ENCODE results near the gene CRTC3. TPM values are rescaled to one million over a fixed set of nuclear protein-coding genes. Genes with fewer than 3 reads are reported as not detected.
"Not testable (repeated sequence)": the region's sequence is repeated elsewhere in the genome, so short reads cannot be mapped to it uniquely, and the experiment has no call there.

CRTC3 gene
- polyA plus RNA-seq, 1 donor, result 28.5 TPM

GRCh38 chr15:90659481-90659880, 129.8 kb downstream of the CRTC3 start:
- no peak for DNase-seq
- 80% methylated on average over 1 of the region's 4 CpGs for WGBS (ENCODE audit: insufficient coverage, low lambda C conversion rate)
- no peaks in the 10 kb centered on the region for H3K9me3 ChIP-seq (ENCODE audit: control insufficient read depth, low read depth, low read length)
- H3K4me1 ChIP-seq (ENCODE audit: control insufficient read depth, insufficient read depth, low read length), result peaks cover 2% of the 10 kb centered on the region
- no peak overlapping the region for H3K4me3 ChIP-seq (ENCODE audit: low read length)
- H3K27ac ChIP-seq (ENCODE audit: low read length), result no peak overlapping the region
- no peaks in the 10 kb centered on the region for H3K36me3 ChIP-seq (ENCODE audit: control insufficient read depth, insufficient read depth, low read length)
- no peaks in the 10 kb centered on the region for H3K27me3 ChIP-seq (ENCODE audit: control insufficient read depth, insufficient read depth, low read length)

DNA sequence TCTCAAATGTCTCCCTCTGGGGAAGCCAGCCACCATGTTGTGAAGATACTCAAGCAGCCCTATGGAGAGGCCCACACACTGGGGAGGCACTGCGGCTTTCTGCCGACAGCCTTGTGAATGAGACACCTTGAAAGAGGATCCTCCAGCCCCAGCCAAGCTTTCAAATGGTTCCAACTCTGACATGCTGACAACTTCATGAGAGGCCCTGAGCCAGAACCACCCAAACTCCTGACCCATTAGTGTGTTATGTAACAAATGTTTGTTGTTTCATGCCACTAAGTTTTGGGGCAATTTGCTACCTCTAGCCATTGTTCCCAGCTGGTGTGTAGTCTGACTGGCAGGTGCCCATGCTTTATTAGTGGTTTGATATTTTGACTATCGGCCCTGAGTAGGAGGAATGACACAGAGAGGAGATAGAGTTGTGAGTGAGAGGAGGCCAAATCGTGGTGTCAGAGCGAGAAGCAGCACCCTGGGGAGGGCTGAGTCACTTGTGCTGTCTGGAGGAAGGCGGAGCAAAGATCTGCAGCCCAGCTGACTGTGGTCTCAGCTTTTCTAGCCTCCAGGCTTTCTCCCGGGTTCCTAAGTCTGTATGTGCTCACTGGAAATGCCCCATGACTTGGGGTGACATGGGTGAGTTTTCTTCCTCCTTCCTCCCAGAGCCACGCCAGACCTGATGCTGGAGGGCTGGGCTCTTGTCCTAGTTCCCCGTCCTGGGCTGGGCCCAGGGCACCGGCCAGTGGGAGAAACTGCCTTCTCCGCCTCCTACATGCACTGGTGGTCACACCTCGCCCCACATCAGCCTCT, 130.7 kb downstream of the CRTC3 start:
- 58% methylated on average over 2 of the region's 12 CpGs for WGBS (ENCODE audit: insufficient coverage, low lambda C conversion rate)
- no peak for DNase-seq
- Histone ChIP-seq H3K4me1 (ENCODE audit: control insufficient read depth, insufficient read depth, low read length) (peaks cover 2% of the 10 kb centered on the region), H3K27ac (ENCODE audit: low read length) (no peak overlapping the region), H3K36me3 (ENCODE audit: control insufficient read depth, insufficient read depth, low read length) (no peaks in the 10 kb centered on the region), H3K4me3 (ENCODE audit: low read length) (no peak overlapping the region), H3K9me3 (ENCODE audit: control insufficient read depth, low read depth, low read length) (no peaks in the 10 kb centered on the region), H3K27me3 (ENCODE audit: control insufficient read depth, insufficient read depth, low read length) (no peaks in the 10 kb centered on the region)

- H3K27me3 ChIP-seq (ENCODE audit: control insufficient read depth, insufficient read depth, low read length); H3K4me3 ChIP-seq (ENCODE audit: low read length); H3K9me3 ChIP-seq (ENCODE audit: control insufficient read depth, low read depth, low read length); DNase-seq; H3K4me1 ChIP-seq (ENCODE audit: control insufficient read depth, insufficient read depth, low read length); H3K27ac ChIP-seq (ENCODE audit: low read length); H3K36me3 ChIP-seq (ENCODE audit: control insufficient read depth, insufficient read depth, low read length): not testable (repeated sequence)
- WGBS (ENCODE audit: insufficient coverage, low lambda C conversion rate), result no CpG with 5 or more reads among the region's 4 CpGs
These were observed 131.2 kb downstream of the CRTC3 start for GRCh38 chr15:90660999-90661330.

DNA sequence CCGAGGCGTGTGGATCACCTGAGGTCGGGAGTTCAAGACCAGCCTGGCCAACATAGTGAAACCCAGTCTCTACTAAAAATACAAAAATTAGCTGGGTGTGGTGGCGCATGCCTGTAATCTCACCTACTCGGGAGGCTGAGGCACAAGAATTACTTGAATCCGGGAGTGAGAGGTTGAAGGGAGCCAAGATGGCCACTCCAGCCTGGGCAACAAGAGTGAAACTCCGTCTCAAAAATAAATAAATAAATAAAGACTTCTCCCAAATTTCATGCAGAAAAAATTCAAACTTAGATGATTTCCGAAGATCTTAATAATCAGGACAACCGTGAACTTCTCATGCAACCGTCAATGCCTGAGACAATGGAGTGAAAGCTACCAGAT, 134.3 kb downstream of the CRTC3 start:
- not testable (repeated sequence) for H3K27ac ChIP-seq (ENCODE audit: low read length); H3K4me3 ChIP-seq (ENCODE audit: low read length); H3K9me3 ChIP-seq (ENCODE audit: control insufficient read depth, low read depth, low read length); H3K27me3 ChIP-seq (ENCODE audit: control insufficient read depth, insufficient read depth, low read length); H3K36me3 ChIP-seq (ENCODE audit: control insufficient read depth, insufficient read depth, low read length); H3K4me1 ChIP-seq (ENCODE audit: control insufficient read depth, insufficient read depth, low read length); DNase-seq
- 100% methylated on average over 2 of the region's 10 CpGs for WGBS (ENCODE audit: insufficient coverage, low lambda C conversion rate)

- no CpG with 5 or more reads among the region's 28 CpGs for WGBS (ENCODE audit: insufficient coverage, low lambda C conversion rate)
- peak overlapping the region; percentile 77 for H3K27ac ChIP-seq (ENCODE audit: low read length)
- no peak for DNase-seq
- peak overlapping the region; percentile 88 for H3K4me3 ChIP-seq (ENCODE audit: low read length)
- no peaks in the 10 kb centered on the region for H3K9me3 ChIP-seq (ENCODE audit: control insufficient read depth, low read depth, low read length)
- H3K4me1 ChIP-seq (ENCODE audit: control insufficient read depth, insufficient read depth, low read length), result peaks cover 8% of the 10 kb centered on the region
- no peaks in the 10 kb centered on the region for H3K27me3 ChIP-seq (ENCODE audit: control insufficient read depth, insufficient read depth, low read length)
- no peaks in the 10 kb centered on the region for H3K36me3 ChIP-seq (ENCODE audit: control insufficient read depth, insufficient read depth, low read length)
These were observed 135.0 kb downstream of the CRTC3 start for GRCh38 chr15:90664650-90665287.

GRCh38 chr15:90665288-90666134, 135.8 kb downstream of the CRTC3 start:
- Histone ChIP-seq H3K9me3 (ENCODE audit: control insufficient read depth, low read depth, low read length) (no peaks in the 10 kb centered on the region), H3K4me3 (ENCODE audit: low read length) (peak overlapping the region; percentile 88), H3K4me1 (ENCODE audit: control insufficient read depth, insufficient read depth, low read length) (peaks cover 5% of the 10 kb centered on the region), H3K36me3 (ENCODE audit: control insufficient read depth, insufficient read depth, low read length) (no peaks in the 10 kb centered on the region), H3K27me3 (ENCODE audit: control insufficient read depth, insufficient read depth, low read length) (no peaks in the 10 kb centered on the region), H3K27ac (ENCODE audit: low read length) (peak overlapping the region; percentile 77)
- DNase-seq, result peak; percentile 43 to 77
- no CpG with 5 or more reads among the region's 75 CpGs for WGBS (ENCODE audit: insufficient coverage, low lambda C conversion rate)

- Histone ChIP-seq H3K9me3 (ENCODE audit: control insufficient read depth, low read depth, low read length) (no peaks in the 10 kb centered on the region), H3K36me3 (ENCODE audit: control insufficient read depth, insufficient read depth, low read length) (no peaks in the 10 kb centered on the region), H3K27ac (ENCODE audit: low read length) (peak overlapping the region; percentile 77), H3K4me3 (ENCODE audit: low read length) (peak overlapping the region; percentile 88), H3K27me3 (ENCODE audit: control insufficient read depth, insufficient read depth, low read length) (no peaks in the 10 kb centered on the region), H3K4me1 (ENCODE audit: control insufficient read depth, insufficient read depth, low read length) (peaks cover 5% of the 10 kb centered on the region)
- DNase-seq, result no peak
- 80% methylated on average over 1 of the region's 14 CpGs for WGBS (ENCODE audit: insufficient coverage, low lambda C conversion rate)
These were observed 136.6 kb downstream of the CRTC3 start for GRCh38 chr15:90666135-90666909.

DNA sequence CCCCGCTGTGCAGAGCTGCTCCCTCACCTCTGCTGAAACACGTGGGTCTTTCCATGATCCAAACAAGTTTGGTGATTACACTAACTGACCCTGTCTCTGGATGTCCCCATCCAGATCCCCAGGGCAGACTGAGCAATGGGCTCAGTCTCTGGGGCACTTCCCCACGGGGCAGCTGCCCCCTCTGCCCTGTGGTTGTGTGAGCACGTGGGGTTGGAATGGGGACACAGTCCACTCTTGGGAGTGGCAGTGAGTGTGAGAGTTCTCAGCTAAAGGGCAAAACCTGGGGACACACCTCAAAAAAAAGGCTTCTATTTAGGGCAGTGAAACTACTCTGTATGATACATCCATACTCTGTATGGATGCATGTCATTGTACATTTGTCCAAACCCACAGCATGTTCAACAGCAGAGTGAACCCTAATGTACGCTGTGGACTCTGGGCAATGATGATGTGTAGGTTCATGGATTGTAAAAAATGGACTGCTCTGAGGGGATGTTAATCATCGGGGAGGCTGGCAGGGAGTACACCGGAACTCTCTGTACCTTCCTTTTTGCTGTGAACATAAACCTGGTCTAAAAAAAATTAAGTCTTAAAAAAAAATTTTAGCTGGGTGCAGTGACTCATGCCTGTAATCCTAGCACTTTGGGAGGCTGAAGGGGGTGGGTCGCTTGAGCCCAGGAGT, 137.5 kb downstream of the CRTC3 start:
- H3K27me3 ChIP-seq (ENCODE audit: control insufficient read depth, insufficient read depth, low read length), result no peaks in the 10 kb centered on the region
- H3K36me3 ChIP-seq (ENCODE audit: control insufficient read depth, insufficient read depth, low read length), result no peaks in the 10 kb centered on the region
- peak; percentile 43 to 76 for DNase-seq
- H3K4me1 ChIP-seq (ENCODE audit: control insufficient read depth, insufficient read depth, low read length), result peaks cover 5% of the 10 kb centered on the region
- no peaks in the 10 kb centered on the region for H3K9me3 ChIP-seq (ENCODE audit: control insufficient read depth, low read depth, low read length)
- WGBS (ENCODE audit: insufficient coverage, low lambda C conversion rate), result no CpG with 5 or more reads among the region's 8 CpGs
- no peak overlapping the region for H3K4me3 ChIP-seq (ENCODE audit: low read length)
- H3K27ac ChIP-seq (ENCODE audit: low read length), result no peak overlapping the region

DNA sequence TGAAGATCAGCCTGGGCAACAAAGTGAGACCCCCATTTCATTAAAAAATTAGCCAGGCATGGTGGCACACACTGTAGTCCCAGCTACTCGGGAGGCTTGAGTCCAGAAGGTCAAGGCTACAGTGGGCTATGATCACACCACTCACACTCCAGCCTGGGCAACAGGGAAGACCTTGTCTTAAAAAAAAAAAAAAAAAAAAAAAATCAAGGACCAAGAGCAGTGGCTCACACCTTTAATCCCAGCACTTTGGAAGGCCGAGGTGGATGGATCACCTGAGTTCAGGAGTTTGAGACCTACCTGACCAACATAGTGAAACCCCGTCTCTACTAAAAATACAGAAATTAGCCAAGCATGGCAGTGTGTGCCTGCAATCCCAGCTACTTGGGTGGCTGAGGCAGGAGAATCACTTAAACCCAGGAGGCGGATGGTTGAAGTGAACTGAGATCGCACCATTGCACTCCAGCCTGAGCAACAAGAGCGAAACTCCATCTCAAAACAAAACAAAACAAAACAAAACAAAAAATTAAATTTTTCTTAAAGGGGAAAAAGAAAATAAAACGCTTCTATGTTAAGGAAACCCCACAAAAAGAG, 138.1 kb downstream of the CRTC3 start:
- not testable (repeated sequence) for H3K36me3 ChIP-seq (ENCODE audit: control insufficient read depth, insufficient read depth, low read length); H3K4me1 ChIP-seq (ENCODE audit: control insufficient read depth, insufficient read depth, low read length); DNase-seq; H3K27me3 ChIP-seq (ENCODE audit: control insufficient read depth, insufficient read depth, low read length); H3K9me3 ChIP-seq (ENCODE audit: control insufficient read depth, low read depth, low read length); H3K4me3 ChIP-seq (ENCODE audit: low read length); H3K27ac ChIP-seq (ENCODE audit: low read length)
- 90% methylated on average over 2 of the region's 7 CpGs for WGBS (ENCODE audit: insufficient coverage, low lambda C conversion rate)

All from large intestine (tissue), 3 donors.